Measurements from ENCODE around the gene TTC34. TPM values are rescaled to one million over a fixed set of nuclear protein-coding genes. Genes with fewer than 3 reads are reported as not detected.

TTC34 gene
- total and polyA plus RNA-seq, 5 donors from 2014 or later = 0.05 to 1.1 (median 0.13) TPM

GRCh38 chr1:2633366-2633935 is 168.0 kb downstream of the TTC34 start:
- no peak overlapping the region for H3K4me3 Mint-ChIP-seq
- Histone ChIP-seq H3K36me3 (ENCODE audit: control insufficient read depth, insufficient read depth, low read length) (no peaks in the 10 kb centered on the region), H3K4me3 (ENCODE audit: low read depth, low read length) (no peak overlapping the region), H3K27me3 (ENCODE audit: control insufficient read depth, insufficient read depth, low read length) (no peaks in the 10 kb centered on the region), H3K27ac (ENCODE audit: insufficient read depth, low read length, poor library complexity, severe bottlenecking) (no peak overlapping the region), H3K4me1 (ENCODE audit: control insufficient read depth, insufficient read depth, low read length, poor library complexity, severe bottlenecking) (peaks cover 7% of the 10 kb centered on the region), H3K9me3 (ENCODE audit: control insufficient read depth in 2 of 2, low read length in 2 of 2) (no peaks in the 10 kb centered on the region)
- no peaks in the 10 kb centered on the region for H3K36me3 Mint-ChIP-seq
- peaks cover 0 to 5% (median 1%) of the 10 kb centered on the region in 7 donors for H3K9me3 Mint-ChIP-seq
- peaks cover 20% of the 10 kb centered on the region for H3K27me3 Mint-ChIP-seq
- H3K27ac Mint-ChIP-seq = no peak overlapping the region
- DNase-seq = no peak
- no peak for ATAC-seq (ENCODE audit: low read depth in 2 of 2)
- peaks cover 0 to 7% (median 0%) of the 10 kb centered on the region in 4 donors for H3K4me1 Mint-ChIP-seq

- Histone ChIP-seq H3K27me3 (ENCODE audit: control insufficient read depth, insufficient read depth, low read length) (no peaks in the 10 kb centered on the region), H3K4me1 (ENCODE audit: control insufficient read depth, insufficient read depth, low read length, poor library complexity, severe bottlenecking) (peaks cover 10% of the 10 kb centered on the region), H3K4me3 (ENCODE audit: low read depth, low read length) (no peak within 1 kb of the TSS), H3K9me3 (ENCODE audit: control insufficient read depth in 2 of 2, low read length in 2 of 2) (no peaks in the 10 kb centered on the region), H3K27ac (ENCODE audit: insufficient read depth, low read length, poor library complexity, severe bottlenecking) (no peak within 1 kb of the TSS), H3K36me3 (ENCODE audit: control insufficient read depth, insufficient read depth, low read length) (no peaks in the 10 kb centered on the region)
- peaks cover 21% of the 10 kb centered on the region for H3K27me3 Mint-ChIP-seq
- peaks cover 0 to 7% (median 0%) of the 10 kb centered on the region in 4 donors for H3K4me1 Mint-ChIP-seq
- peak within 1 kb of the TSS in 1 of 3 donors; percentile 26 for H3K27ac Mint-ChIP-seq
- ATAC-seq (ENCODE audit: low read depth in 2 of 2) = no peak
- no peak within 1 kb of the TSS for H3K4me3 Mint-ChIP-seq
- DNase-seq = no peak
- H3K9me3 Mint-ChIP-seq = peaks cover 0 to 5% (median 1%) of the 10 kb centered on the region in 7 donors
- no peaks in the 10 kb centered on the region for H3K36me3 Mint-ChIP-seq
Observed at GRCh38 chr1:2632561-2633361, 168.7 kb downstream of the TTC34 start, which contains the start of gene MMEL1. MMEL1 (minus strand) TSS chr1:2633016; CDS start chr1:2629484, 3,532 bp downstream.

GRCh38 chr1:2632051-2632430 is 169.5 kb downstream of the TTC34 start:
- no peak overlapping the region for H3K27ac Mint-ChIP-seq
- DNase-seq (no peak), ATAC-seq (ENCODE audit: low read depth in 2 of 2) (no peak)
- H3K4me3 ChIP-seq (ENCODE audit: low read depth, low read length) = no peak overlapping the region
- H3K27me3 ChIP-seq (ENCODE audit: control insufficient read depth, insufficient read depth, low read length) = peaks cover 4% of the 10 kb centered on the region
- peaks cover 28% of the 10 kb centered on the region for H3K27me3 Mint-ChIP-seq
- H3K4me1 Mint-ChIP-seq = peaks cover 0 to 9% (median 0%) of the 10 kb centered on the region in 4 donors
- peaks cover 0 to 5% (median 1%) of the 10 kb centered on the region in 7 donors for H3K9me3 Mint-ChIP-seq
- H3K36me3 Mint-ChIP-seq = no peaks in the 10 kb centered on the region
- H3K9me3 ChIP-seq (ENCODE audit: control insufficient read depth in 2 of 2, low read length in 2 of 2) = no peaks in the 10 kb centered on the region
- H3K4me3 Mint-ChIP-seq = no peak overlapping the region
- no peaks in the 10 kb centered on the region for H3K36me3 ChIP-seq (ENCODE audit: control insufficient read depth, insufficient read depth, low read length)
- peaks cover 10% of the 10 kb centered on the region for H3K4me1 ChIP-seq (ENCODE audit: control insufficient read depth, insufficient read depth, low read length, poor library complexity, severe bottlenecking)
- no peak overlapping the region for H3K27ac ChIP-seq (ENCODE audit: insufficient read depth, low read length, poor library complexity, severe bottlenecking)

DNA sequence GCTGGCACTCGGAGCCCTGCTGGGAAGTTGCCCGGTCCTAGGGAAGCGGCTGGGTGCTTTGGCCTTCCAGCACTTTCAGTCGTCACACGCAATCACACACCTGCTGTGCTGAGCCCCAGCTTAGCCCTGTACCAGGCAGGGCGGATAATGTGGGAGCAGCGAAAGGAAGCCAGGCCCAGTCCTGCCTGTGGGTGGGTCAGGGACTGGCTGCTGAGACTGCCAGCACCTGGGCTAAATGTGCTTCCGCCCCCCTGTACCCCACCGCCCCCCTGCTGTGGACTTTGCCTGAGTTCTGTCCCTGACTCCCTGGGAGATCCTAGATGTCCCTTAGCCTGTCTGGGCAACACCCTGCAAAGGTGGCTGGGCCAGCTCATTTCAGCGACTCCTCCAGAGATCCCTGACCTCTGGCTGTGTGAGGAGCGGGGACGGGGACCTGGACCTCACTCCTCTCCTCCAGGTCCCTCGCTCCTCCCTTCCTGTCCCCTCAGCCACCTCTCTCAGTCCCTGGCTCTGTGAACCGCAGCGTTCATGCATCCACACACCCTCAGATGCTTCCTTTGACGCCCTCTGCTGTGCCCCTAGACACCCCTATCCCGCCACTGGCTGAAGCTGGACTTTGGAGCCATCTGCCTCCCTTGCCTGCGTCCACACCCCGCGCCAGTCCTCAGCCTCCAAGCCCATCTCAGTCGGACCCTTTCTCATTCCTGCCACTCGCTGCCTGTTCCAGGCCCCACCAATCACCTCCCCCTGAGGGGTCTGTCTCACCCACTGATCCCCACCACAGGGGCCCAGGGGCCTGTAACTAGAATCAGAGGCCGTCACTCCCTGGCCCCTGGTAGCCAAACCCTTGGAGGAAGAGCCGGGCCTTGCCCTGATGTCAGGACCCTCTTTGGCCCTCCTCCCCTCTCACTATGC is 170.1 kb downstream of the TTC34 start:
- H3K4me3 Mint-ChIP-seq = no peak overlapping the region
- no peak for ATAC-seq (ENCODE audit: low read depth in 2 of 2)

GRCh38 chr1:2630498-2631135 is 170.9 kb downstream of the TTC34 start:
- Mint-ChIP-seq H3K27ac (no peak overlapping the region), H3K9me3 (peaks cover 0 to 3% (median 0%) of the 10 kb centered on the region in 7 donors), H3K4me1 (peaks cover 0 to 9% (median 0%) of the 10 kb centered on the region in 4 donors), H3K4me3 (peak overlapping the region in 1 of 4 donors; percentile 52), H3K36me3 (no peaks in the 10 kb centered on the region), H3K27me3 (peaks cover 42% of the 10 kb centered on the region)
- Histone ChIP-seq H3K27me3 (ENCODE audit: control insufficient read depth, insufficient read depth, low read length) (peaks cover 16% of the 10 kb centered on the region), H3K9me3 (ENCODE audit: control insufficient read depth in 2 of 2, low read length in 2 of 2) (no peaks in the 10 kb centered on the region), H3K4me1 (ENCODE audit: control insufficient read depth, insufficient read depth, low read length, poor library complexity, severe bottlenecking) (peaks cover 10% of the 10 kb centered on the region), H3K36me3 (ENCODE audit: control insufficient read depth, insufficient read depth, low read length) (no peaks in the 10 kb centered on the region), H3K27ac (ENCODE audit: insufficient read depth, low read length, poor library complexity, severe bottlenecking) (no peak overlapping the region), H3K4me3 (ENCODE audit: low read depth, low read length) (no peak overlapping the region)
- DNase-seq (no peak), ATAC-seq (ENCODE audit: low read depth in 2 of 2) (no peak)

More for the DNA sequence above, 170.1 kb downstream of the TTC34 start:
- H3K36me3 ChIP-seq (ENCODE audit: control insufficient read depth, insufficient read depth, low read length) = no peaks in the 10 kb centered on the region
- Mint-ChIP-seq H3K27ac (no peak overlapping the region), H3K27me3 (peaks cover 34% of the 10 kb centered on the region), H3K9me3 (peaks cover 0 to 3% (median 0%) of the 10 kb centered on the region in 7 donors), H3K4me1 (peaks cover 0 to 9% (median 0%) of the 10 kb centered on the region in 4 donors), H3K36me3 (no peaks in the 10 kb centered on the region)
- no peak overlapping the region for H3K27ac ChIP-seq (ENCODE audit: insufficient read depth, low read length, poor library complexity, severe bottlenecking)
- no peak for DNase-seq
- no peaks in the 10 kb centered on the region for H3K9me3 ChIP-seq (ENCODE audit: control insufficient read depth in 2 of 2, low read length in 2 of 2)
- H3K27me3 ChIP-seq (ENCODE audit: control insufficient read depth, insufficient read depth, low read length) = peaks cover 9% of the 10 kb centered on the region
- no peak overlapping the region for H3K4me3 ChIP-seq (ENCODE audit: low read depth, low read length)
- peaks cover 10% of the 10 kb centered on the region for H3K4me1 ChIP-seq (ENCODE audit: control insufficient read depth, insufficient read depth, low read length, poor library complexity, severe bottlenecking)

- H3K9me3 ChIP-seq (ENCODE audit: control insufficient read depth in 2 of 2, low read length in 2 of 2) = no peaks in the 10 kb centered on the region
- peaks cover 46% of the 10 kb centered on the region for H3K27me3 Mint-ChIP-seq
- peak overlapping the region in 2 of 4 donors; percentile 31 to 39 for H3K4me3 Mint-ChIP-seq
- peaks cover 16% of the 10 kb centered on the region for H3K27me3 ChIP-seq (ENCODE audit: control insufficient read depth, insufficient read depth, low read length)
- H3K4me1 ChIP-seq (ENCODE audit: control insufficient read depth, insufficient read depth, low read length, poor library complexity, severe bottlenecking) = peaks cover 10% of the 10 kb centered on the region
- DNase-seq (no peak), ATAC-seq (ENCODE audit: low read depth in 2 of 2) (no peak)
- no peaks in the 10 kb centered on the region for H3K36me3 Mint-ChIP-seq
- no peak overlapping the region for H3K27ac ChIP-seq (ENCODE audit: insufficient read depth, low read length, poor library complexity, severe bottlenecking)
- H3K9me3 Mint-ChIP-seq = peaks cover 0 to 3% (median 0%) of the 10 kb centered on the region in 7 donors
- H3K4me3 ChIP-seq (ENCODE audit: low read depth, low read length) = no peak overlapping the region
- H3K27ac Mint-ChIP-seq = peak overlapping the region in 1 of 3 donors; percentile 74
- peaks cover 0 to 9% (median 0%) of the 10 kb centered on the region in 4 donors for H3K4me1 Mint-ChIP-seq
- no peaks in the 10 kb centered on the region for H3K36me3 ChIP-seq (ENCODE audit: control insufficient read depth, insufficient read depth, low read length)
Observed at GRCh38 chr1:2629627-2630497, 171.6 kb downstream of the TTC34 start.

Data from CD4-positive, CD25-positive, alpha-beta regulatory T cell (primary cell).